ENCODE data around the gene DCANP1.
"Not testable (repeated sequence)": the region's sequence is repeated elsewhere in the genome, so short reads cannot be mapped to it uniquely, and the experiment has no call there.

The DCANP1 gene, protein sequence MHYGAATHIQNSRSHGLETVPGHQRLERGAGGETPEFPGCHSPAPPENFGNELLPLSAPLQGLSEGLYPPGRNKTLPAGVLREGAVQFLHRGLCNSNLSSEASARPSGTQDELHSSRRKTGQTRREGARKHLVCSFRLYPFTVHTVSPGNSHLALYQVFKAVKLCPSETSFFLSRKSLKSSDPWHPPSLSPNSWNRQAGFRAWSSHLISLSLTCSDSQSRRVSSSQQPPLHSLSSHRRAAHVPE

DNA sequence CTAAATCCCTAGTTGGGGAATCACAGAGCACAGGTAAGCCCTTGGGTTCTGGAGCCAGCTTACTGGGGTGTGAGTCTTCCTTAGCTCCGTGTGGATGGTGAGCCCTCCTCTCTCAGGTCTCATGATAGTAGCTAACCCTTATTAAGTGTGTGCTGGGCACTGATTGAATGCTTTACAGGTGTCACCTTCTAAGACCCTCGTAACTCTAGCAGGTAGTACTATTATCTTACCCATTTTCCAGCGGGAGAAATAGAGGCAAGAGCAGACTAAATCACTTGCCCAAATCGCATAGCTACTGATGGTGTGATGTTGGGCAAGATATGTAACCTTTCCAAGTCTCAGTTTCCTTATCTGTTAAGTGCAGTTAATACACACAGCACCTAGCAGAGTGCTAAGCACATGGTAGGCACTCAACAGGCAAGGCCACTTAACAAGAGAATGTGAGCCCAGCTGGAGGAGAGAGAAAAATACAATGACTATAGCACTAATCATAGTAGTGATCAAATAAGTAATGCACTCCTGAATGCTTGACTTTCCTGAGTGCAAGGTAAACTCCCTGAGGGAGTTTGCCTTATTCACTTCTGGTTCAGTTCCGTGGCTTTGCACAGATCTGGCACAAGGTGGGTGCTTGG is at the start of gene DCANP1:
Gene DCANP1, minus strand, starts transcription at position 51 of the 632 bp plus-strand sequence. CDS start 240 bp downstream, outside the sequence.
- ATAC-seq (no peak), DNase-seq (no peak)
- Mint-ChIP-seq H3K4me3 (no peak within 1 kb of the TSS), H3K9me3 (no peaks in the 10 kb centered on the region), H3K4me1 (no peaks in the 10 kb centered on the region), H3K27me3 (peaks cover 2% of the 10 kb centered on the region), H3K36me3 (ENCODE audit: low read depth) (no peaks in the 10 kb centered on the region), H3K27ac (no peak within 1 kb of the TSS)

DNA sequence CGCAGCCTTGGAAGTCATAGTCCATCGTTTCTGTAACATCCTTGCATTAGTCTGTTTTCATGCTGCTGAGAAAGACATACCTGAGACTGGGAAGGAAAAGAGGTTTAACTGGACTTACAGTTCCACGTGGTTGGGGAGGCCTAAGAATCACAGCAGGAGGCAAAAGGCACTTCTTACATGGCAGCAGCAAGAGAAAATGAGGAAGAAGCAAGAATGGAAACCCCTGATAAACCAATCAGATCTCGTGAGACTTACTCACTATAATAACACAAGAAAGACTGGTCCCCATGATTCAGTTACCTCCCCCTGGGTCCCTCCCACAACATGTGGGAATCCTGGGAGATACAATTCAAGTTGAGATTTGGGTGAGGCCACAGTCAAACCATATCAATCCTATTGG is 48.4 kb upstream of the DCANP1 start:
- not testable (repeated sequence) for ATAC-seq; H3K4me1 Mint-ChIP-seq; H3K27ac Mint-ChIP-seq; H3K9me3 Mint-ChIP-seq; DNase-seq; H3K36me3 Mint-ChIP-seq (ENCODE audit: low read depth); H3K4me3 Mint-ChIP-seq
- peaks cover 53% of the 10 kb centered on the region for H3K27me3 Mint-ChIP-seq

DNA sequence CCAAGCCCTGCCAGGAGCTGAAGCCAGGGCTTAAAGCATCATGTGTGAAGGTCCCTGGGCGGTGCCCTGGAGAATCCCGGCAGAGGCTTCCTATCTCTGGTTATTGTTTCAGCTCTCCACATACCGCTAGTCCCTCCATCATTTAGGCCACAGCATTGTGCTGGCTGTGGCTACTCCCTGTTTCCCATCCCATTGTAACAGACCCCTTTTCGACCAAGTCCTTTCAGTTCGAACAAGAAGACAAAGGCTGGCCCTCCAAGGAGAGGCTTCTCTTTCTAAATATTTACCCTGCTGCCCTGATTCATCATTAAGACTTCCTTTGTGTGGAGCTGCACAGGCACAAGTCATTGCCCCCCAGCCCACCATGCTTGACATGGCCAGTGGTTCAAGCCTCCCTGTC is 47.0 kb upstream of the DCANP1 start:
- Mint-ChIP-seq H3K9me3 (no peaks in the 10 kb centered on the region), H3K4me1 (peaks cover 5% of the 10 kb centered on the region), H3K27me3 (peaks cover 59% of the 10 kb centered on the region), H3K27ac (no peak overlapping the region), H3K36me3 (ENCODE audit: low read depth) (peaks cover 3% of the 10 kb centered on the region), H3K4me3 (no peak overlapping the region)
- ATAC-seq (no peak), DNase-seq (no peak)

DNA sequence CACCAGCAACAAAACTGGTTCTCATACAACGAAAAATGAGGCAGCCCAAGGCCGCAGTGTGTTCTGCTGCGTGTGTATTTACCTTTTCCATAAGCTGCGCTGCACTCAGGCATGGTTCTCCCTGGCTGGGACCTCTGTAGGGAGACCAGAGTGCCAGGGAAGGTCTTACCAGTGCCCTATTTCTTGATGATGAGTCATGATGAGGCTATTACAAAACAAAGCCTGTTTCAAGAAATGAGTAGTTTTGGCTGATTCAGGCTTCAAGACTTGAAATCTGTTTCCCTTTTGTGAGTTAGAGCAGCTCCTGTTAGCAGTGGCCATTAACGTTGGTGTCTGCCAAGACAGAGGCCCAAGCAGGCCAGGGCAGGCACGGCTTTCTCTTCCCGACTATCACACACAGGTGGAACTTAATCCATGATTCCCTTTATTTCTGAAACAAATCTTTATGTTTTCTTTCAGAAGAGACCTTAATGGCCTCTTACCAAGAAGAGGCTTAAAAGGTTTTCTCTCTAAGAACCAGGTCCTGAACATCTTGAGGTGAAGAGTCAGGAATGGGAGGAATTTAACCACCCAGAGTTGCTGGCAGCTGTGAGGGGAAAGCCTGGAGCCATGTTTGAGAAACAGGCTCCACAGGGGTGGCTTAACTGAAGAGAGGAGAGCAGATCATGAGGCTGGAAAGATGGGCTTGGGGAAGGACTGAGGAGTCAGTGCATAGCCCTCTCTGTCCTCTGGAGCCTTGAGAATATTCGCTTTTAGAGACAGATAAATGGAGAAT is 46.4 kb upstream of the DCANP1 start:
- H3K4me3 Mint-ChIP-seq: no peak overlapping the region
- H3K27ac Mint-ChIP-seq: no peak overlapping the region
- H3K27me3 Mint-ChIP-seq: peaks cover 61% of the 10 kb centered on the region
- ATAC-seq (no peak), DNase-seq (no peak)
- peaks cover 5% of the 10 kb centered on the region for H3K4me1 Mint-ChIP-seq
- H3K9me3 Mint-ChIP-seq: no peaks in the 10 kb centered on the region
- H3K36me3 Mint-ChIP-seq (ENCODE audit: low read depth): peaks cover 3% of the 10 kb centered on the region

DNA sequence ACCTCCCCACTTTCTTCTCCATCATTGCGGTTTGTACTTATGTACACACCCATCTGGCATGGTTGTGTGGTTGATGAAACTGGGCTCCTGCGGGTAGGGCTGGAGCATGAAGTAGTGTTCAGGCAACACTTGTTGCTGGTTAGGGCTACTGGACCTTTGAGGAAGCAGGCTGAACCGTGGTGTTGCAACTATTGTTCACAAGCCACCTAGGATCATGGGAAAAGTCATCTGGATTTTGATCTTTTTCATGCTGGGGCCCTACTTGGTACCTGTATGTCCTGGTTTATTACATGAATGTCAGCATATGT is 45.1 kb upstream of the DCANP1 start:
- Mint-ChIP-seq H3K27ac (no peak overlapping the region), H3K9me3 (no peaks in the 10 kb centered on the region), H3K36me3 (ENCODE audit: low read depth) (peaks cover 3% of the 10 kb centered on the region), H3K4me3 (no peak overlapping the region), H3K27me3 (peaks cover 69% of the 10 kb centered on the region), H3K4me1 (peaks cover 5% of the 10 kb centered on the region)
- DNase-seq (no peak), ATAC-seq (no peak)

DNA sequence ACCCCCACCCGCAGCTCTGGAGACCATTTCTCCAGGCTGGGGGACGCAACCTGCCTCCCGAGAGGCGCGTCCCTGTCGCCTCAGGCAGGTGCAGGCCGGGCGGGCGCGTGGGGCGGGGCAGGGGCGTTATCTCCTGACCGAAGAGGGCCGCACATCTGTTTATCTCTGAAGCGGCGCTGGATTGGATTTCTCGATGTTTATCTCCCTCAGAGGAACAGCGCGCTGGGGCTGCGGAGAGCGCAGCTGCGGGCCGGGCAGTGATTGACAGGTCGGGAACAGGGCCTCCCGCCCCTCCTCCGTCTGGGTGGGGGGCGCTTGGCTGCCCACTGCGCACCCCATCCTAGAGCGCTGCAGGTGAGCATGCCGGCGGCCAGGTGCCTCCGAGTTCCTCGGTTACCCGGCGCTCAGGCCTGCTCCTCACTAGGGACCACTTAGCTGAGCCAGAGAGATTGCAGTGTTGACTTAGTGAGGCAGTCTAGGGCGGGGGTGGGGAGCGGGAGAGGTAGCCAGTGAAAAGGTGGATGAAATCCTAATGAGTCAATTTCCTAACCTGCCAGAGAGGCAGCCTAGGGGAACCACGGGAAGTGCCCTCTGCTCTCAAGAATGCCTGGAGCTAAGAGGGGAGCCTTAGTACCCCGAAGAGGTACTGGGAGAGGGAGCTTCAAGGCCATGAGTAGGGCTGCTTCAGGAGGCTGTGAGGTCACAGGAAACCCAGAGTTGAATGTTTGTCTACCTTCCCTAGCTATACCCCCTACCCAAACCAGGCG is 44.6 kb upstream of the DCANP1 start:
- Mint-ChIP-seq H3K27ac (no peak overlapping the region), H3K27me3 (peaks cover 69% of the 10 kb centered on the region), H3K9me3 (no peaks in the 10 kb centered on the region), H3K4me1 (peaks cover 5% of the 10 kb centered on the region), H3K36me3 (ENCODE audit: low read depth) (peaks cover 3% of the 10 kb centered on the region), H3K4me3 (no peak overlapping the region)
- DNase-seq: no peak
- ATAC-seq: no peak

DNA sequence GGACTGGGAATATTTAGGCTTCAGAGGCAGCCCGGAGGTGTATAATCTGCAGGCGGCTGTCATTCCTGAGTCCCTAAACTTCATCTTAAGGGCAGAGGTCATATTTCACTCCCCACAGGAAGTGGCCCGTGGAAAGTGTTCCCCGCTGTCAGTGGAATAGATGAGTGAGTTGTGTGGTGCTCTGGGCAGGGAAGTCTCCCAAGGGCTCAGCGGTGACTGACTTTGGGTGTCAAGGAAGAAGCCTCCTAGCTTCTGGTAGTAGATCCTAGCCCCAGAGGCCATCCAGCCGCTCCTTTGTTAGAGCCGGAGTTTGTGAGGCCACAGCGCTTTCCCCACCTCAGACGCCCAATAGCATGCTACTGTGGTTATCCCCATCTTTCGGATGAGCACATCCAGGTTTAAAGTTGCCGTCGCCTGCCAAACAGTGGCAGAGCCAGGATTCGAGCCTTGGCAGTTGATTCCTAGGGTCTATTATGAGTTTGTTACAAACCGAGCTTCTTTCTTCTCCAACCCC is 43.9 kb upstream of the DCANP1 start:
- DNase-seq: no peak
- Mint-ChIP-seq H3K36me3 (ENCODE audit: low read depth) (peaks cover 3% of the 10 kb centered on the region), H3K27ac (no peak overlapping the region), H3K4me1 (peaks cover 5% of the 10 kb centered on the region), H3K9me3 (no peaks in the 10 kb centered on the region), H3K4me3 (no peak overlapping the region), H3K27me3 (peaks cover 71% of the 10 kb centered on the region)
- no peak for ATAC-seq

DNA sequence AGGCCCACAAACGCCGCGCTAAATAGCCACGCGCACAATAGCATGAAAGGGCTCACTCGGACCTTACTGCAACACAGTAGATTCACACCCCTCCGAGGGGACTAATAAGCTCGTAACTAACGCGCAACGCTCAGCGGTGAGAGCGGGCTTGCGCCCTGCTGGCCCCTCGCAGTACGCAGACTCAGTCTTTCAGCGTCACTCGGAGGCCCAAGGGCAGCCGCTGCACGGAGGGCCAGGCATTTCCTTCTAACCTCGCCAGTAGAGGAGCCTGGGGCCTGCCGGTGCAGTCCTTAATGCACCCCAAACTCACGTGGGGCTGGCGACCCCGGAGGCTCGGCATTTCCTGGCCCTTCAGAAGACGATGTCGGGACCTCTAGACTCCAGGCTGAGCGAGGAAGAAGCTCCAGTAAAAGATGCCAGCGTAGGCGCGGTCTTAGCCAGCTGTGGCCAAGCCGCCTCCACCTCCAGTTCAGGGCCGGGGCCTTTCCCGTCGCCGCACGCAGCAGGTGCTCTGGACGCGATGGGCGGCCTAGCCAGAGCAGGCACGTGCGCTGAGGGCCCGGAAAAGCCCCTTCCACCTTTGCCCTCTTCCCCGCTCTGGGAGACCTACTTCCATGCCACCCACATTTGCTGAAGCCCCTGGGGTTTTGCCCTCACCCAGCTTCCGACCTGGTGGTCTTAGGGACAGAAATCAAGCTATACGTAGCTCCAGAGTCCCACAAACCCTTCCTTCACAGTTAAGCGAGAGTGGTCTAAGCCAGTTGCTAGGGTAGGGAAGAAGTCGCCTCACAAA is 43.3 kb upstream of the DCANP1 start:
- Mint-ChIP-seq H3K4me3 (no peak overlapping the region), H3K27me3 (peaks cover 78% of the 10 kb centered on the region), H3K9me3 (no peaks in the 10 kb centered on the region), H3K27ac (no peak overlapping the region), H3K4me1 (peaks cover 5% of the 10 kb centered on the region), H3K36me3 (ENCODE audit: low read depth) (peaks cover 3% of the 10 kb centered on the region)
- DNase-seq (no peak), ATAC-seq (no peak)

DNA sequence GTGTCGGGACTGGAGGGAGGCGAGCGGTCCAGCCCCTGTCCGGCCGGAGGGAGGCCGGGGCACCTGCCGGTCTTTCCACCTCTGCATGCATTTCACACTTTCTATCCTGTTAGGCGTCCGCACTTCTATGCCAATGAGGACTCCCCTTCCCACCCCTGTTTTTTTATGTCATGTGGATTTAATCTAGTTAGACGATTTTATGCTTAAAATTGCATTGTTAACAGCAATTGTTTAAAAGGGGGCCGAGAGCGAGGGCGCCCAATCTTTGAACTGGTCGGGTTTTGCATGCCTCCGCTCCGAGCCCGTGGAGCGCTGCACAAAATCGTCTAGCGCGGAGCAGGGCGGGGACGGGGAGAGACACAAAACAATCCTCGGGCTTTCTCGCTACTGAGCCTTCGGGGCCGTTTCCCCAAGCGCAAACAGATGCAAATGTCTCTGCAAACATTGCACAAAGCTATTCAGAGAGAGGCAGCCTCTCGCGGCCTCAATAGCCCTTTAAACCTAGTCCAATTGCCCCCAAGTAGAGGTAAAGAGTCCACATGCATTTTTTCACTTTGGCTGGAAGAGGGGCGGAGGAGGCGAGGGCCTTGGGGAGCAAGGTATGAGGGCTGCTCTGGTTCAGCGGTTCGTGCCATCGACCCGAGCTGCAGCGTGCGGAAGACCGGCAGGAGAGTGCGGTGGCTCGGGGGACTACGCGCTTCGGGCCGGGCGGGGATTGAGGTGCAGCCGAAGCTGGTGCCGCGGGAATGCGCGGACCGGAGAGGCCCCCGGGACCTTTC is 42.5 kb upstream of the DCANP1 start:
- Mint-ChIP-seq H3K27me3 (peaks cover 83% of the 10 kb centered on the region), H3K27ac (no peak overlapping the region), H3K4me3 (no peak overlapping the region), H3K9me3 (no peaks in the 10 kb centered on the region), H3K4me1 (peaks cover 5% of the 10 kb centered on the region), H3K36me3 (ENCODE audit: low read depth) (peaks cover 3% of the 10 kb centered on the region)
- no peak for DNase-seq
- ATAC-seq: no peak

DNA sequence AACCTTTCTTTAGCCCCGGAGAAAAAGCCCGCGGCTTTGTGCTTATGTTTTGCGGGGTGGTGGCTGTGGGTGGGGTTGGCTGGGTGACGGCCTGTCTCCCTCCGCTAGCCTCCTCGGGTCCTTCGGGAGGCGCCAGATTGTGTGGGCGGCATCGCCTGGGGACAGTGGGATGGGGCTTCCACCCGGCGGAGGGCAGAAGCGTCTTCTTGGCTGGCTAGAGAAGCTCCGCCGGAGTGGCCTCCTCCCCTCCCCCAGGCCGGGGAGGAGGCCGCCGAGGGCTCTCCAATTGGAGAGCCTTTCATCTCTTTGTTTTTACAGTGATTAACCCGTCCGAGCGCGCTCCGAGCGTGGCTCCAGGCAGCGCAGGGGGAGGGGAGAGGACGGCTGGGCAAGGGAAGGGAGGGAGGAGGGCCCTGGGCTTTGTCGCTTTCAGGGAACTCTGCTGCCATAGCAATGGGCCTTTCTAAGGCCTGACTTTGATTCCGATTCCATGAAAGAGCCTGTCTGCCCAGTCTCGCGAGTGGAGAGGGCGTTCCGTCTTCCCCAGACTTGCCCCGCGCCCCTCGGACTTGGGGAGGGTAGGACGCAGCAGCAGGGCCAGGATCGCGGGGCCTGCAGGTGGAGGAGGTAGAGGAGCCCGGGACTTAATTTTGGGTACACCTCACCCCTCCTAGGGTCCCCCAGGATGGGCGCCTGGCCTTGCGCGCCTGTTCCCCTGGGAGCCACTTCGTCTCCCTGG is 41.7 kb upstream of the DCANP1 start:
- Mint-ChIP-seq H3K27ac (no peak overlapping the region), H3K36me3 (ENCODE audit: low read depth) (peaks cover 3% of the 10 kb centered on the region), H3K4me1 (peaks cover 5% of the 10 kb centered on the region), H3K9me3 (no peaks in the 10 kb centered on the region), H3K27me3 (peaks cover 77% of the 10 kb centered on the region), H3K4me3 (no peak overlapping the region)
- DNase-seq (no peak), ATAC-seq (no peak)

DNA sequence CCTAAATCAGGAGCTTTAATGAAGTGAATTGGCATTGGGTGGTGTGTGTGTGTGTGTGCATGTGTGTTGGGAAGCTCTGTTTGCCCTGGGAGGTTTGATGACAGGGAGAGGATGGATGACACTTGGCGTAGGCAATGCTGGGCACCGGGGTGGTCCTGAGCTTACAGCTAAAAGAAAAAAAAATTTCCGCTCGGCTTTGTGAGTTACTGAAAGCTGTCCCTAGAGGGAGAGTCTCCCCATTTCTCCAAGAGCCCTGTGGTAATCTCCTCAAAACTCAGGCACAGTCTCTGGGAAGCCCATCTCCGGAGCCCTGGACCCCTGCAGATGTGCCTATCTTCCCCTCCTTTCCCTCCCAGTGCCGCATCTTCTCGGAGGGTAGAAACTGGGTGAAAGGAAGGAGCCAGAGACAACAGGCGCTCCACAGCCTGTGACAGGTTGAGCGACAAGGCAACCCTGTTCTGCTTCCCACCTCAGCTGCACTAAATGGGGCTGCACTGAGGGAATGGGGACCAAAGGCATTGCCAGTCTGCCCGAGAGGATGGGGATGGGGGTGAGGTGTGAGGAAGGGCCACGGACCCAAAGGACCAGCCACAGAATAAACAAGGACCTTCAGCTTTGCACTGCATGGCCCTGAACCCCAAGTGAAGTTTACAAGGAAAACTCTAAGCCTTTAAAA is 40.8 kb upstream of the DCANP1 start:
- Mint-ChIP-seq H3K9me3 (no peaks in the 10 kb centered on the region), H3K27me3 (peaks cover 74% of the 10 kb centered on the region), H3K27ac (no peak overlapping the region), H3K4me1 (peaks cover 5% of the 10 kb centered on the region), H3K4me3 (no peak overlapping the region), H3K36me3 (ENCODE audit: low read depth) (peaks cover 3% of the 10 kb centered on the region)
- ATAC-seq (no peak), DNase-seq (no peak)

DNA sequence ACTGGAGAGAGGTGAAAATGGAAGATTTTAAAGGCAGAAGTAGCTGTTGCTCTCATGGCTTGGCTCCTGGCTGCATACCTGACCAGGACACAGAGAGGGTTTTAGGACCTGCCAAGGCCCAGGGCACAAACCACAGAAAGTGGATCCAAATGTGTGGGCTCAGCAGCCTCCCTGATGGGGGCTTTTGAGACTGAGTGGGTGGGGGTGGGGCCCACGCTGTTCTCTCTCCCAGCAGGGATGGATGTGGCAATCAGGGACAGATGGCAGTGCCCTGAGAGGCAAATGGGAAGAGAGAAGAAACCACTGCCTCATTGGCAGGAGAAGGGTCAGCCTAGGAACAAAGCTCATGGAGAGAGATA is 39.9 kb upstream of the DCANP1 start:
- ATAC-seq (no peak), DNase-seq (no peak)
- no peak overlapping the region for H3K4me3 Mint-ChIP-seq
- no peaks in the 10 kb centered on the region for H3K9me3 Mint-ChIP-seq
- H3K27me3 Mint-ChIP-seq: peaks cover 64% of the 10 kb centered on the region
- peaks cover 5% of the 10 kb centered on the region for H3K4me1 Mint-ChIP-seq
- no peak overlapping the region for H3K27ac Mint-ChIP-seq
- H3K36me3 Mint-ChIP-seq (ENCODE audit: low read depth): peaks cover 3% of the 10 kb centered on the region
